Measurements from ENCODE around the gene AEBP2. TPM values are rescaled to one million over a fixed set of nuclear protein-coding genes. Genes with fewer than 3 reads are reported as not detected.

AEBP2 gene
- total and polyA plus RNA-seq, 9 of the 15 experiments (the other 6 are each of a cell fraction or from before 2014, with no cell fraction given), result 5.7 to 43.7 (median 10.3) TPM

GRCh38 chr12:19409376-19409775 lies 29.9 kb upstream of the AEBP2 start:
- no peak overlapping the region for H3K9ac ChIP-seq (ENCODE audit: insufficient read depth in 1 of 2, low read depth in 2 of 2, low read length in 2 of 2)
- no peak for FAIRE-seq
- H3K9me3 ChIP-seq (replicated peaks; ENCODE audit: control insufficient read depth, insufficient read depth, low read depth, low read length), result no peaks in the 10 kb centered on the region
- in situ Hi-C loops (cut with MboI) (no loop called here), intact Hi-C loops (cut with micrococcal nuclease) (no loop called here)
- peaks cover 0 to 6% of the 10 kb centered on the region in 2 experiments; a peak in 2 of 5 replicates for H3K4me1 ChIP-seq (replicated peaks in 1 of 2; ENCODE audit: control insufficient read depth in 2 of 2, insufficient read depth in 2 of 2, low read length in 2 of 2)
- ChIA-PET CTCF (ENCODE audit: low intra/inter-chr PET ratio) (no interaction called here), POLR2A (interaction anchor here (0.6 kb wide), 2 partner anchors 26 to 45 kb away, joined by 3 to 4 read pairs; no protein-coding TSS in a partner anchor)
- H4K20me1 ChIP-seq (replicated peaks; ENCODE audit: control insufficient read depth, insufficient read depth, low read length), result no peaks in the 10 kb centered on the region
- no peak for DNase-seq (ENCODE audit: extremely low read depth in 1 of 4, low spot score in 3 of 4)
- no peaks in the 10 kb centered on the region for H3K9me1 ChIP-seq (ENCODE audit: control insufficient read depth, insufficient read depth, low read length)
- H3K4me2 ChIP-seq (ENCODE audit: insufficient read depth, low read length), result no peak overlapping the region
- no TSS peak for BruUV-seq (replicated peaks)
- H3K27me3 ChIP-seq (ENCODE audit: control insufficient read depth in 2 of 2, insufficient read depth in 2 of 2, low read length in 2 of 2), result peaks cover 0 to 4% of the 10 kb centered on the region in 2 experiments; a peak in 2 of 5 replicates
- TF ChIP-seq TSHZ1 (CRISPR knock-in tag; IDR thresholded peaks at IDR 0.05), result no peak
- TF ChIP-seq MCM5 (IDR thresholded peaks at IDR 0.05; ENCODE audit: low read depth), result no peak
- no peak for TF ChIP-seq NELFE (IDR thresholded peaks at IDR 0.05; ENCODE audit: insufficient read depth, insufficient read length)
- no peak for TF ChIP-seq SETDB1 (IDR thresholded peaks at IDR 0.05; ENCODE audit: low read length)
- TF ChIP-seq CHD4 (IDR thresholded peaks at IDR 0.05; ENCODE audit: insufficient read depth, insufficient replicate concordance, low read depth, low read length, poor library complexity, severe bottlenecking), result no peak
- no peak for TF ChIP-seq DNMT1 (IDR thresholded peaks at IDR 0.05)
- no peak for TF ChIP-seq ZBTB5 (IDR thresholded peaks at IDR 0.05)
- no peak for TF ChIP-seq RBM14 (IDR thresholded peaks at IDR 0.05; ENCODE audit: borderline replicate concordance, insufficient read depth, low read depth, low read length)
- TF ChIP-seq PHF20 (IDR thresholded peaks at IDR 0.05; ENCODE audit: partially characterized antibody), result no peak
- no peak for TF ChIP-seq CBFA2T2 (conservative IDR thresholded peaks at IDR 0.05)
- TF ChIP-seq LARP7 (IDR thresholded peaks at IDR 0.05), result no peak
- TF ChIP-seq ZNF583 (CRISPR knock-in tag; IDR thresholded peaks at IDR 0.05), result no peak
- TF ChIP-seq CGGBP1 (CRISPR knock-in tag; IDR thresholded peaks at IDR 0.05), result no peak
- WGBS (ENCODE audit: insufficient coverage, low coverage, missing lambda C conversion rate), result 3% methylated on average over 3 of the region's 3 CpGs
- no peak overlapping the region for H3K27ac ChIP-seq (ENCODE audit: extremely low read depth, low read depth, low read length)
- H3K36me3 ChIP-seq (ENCODE audit: control insufficient read depth, insufficient read depth, low read length), result no peaks in the 10 kb centered on the region
- no peaks in the 10 kb centered on the region for H3K79me2 ChIP-seq (ENCODE audit: control insufficient read depth, insufficient read depth, low read length)
- H2AFZ ChIP-seq (ENCODE audit: low read depth, low read length), result no peak overlapping the region
- ATAC-seq, result no peak
- H3K4me3 ChIP-seq, result no peak overlapping the region

Measured in K562 (cell line).